Endodermal cell (in vitro differentiated cells): ENCODE measurements around the gene AGT. TPM values are rescaled to one million over a fixed set of nuclear protein-coding genes. Genes with fewer than 3 reads are reported as not detected.

Experiments
- DNase-seq: peaks from one replicate; pipeline ENCODE4 v3.0.0-alpha.2; 2017
- H3K27ac ChIP-seq: 2 replicates; pipeline ENCODE4 v1.5.1; 2013; ENCODE audit warnings: mild to moderate bottlenecking, low read depth, low read length, moderate library complexity
- H3K27me3 ChIP-seq: 2 replicates; pipeline ENCODE4 v1.6.1; 2013; ENCODE audit warnings: mild to moderate bottlenecking, low read length, moderate library complexity; ENCODE audit not compliant: insufficient read depth, control insufficient read depth, poor library complexity, severe bottlenecking
- H3K36me3 ChIP-seq: 2 replicates; pipeline ENCODE4 v1.7.0; 2013; ENCODE audit warnings: mild to moderate bottlenecking, low read length, moderate library complexity; ENCODE audit not compliant: control insufficient read depth, insufficient read depth
- H3K4me1 ChIP-seq: one replicate; pipeline ENCODE4 v1.7.0; 2013; ENCODE audit warnings: low read length; ENCODE audit not compliant: control insufficient read depth, insufficient read depth
- H3K4me3 ChIP-seq: 2 replicates; pipeline ENCODE4 v1.5.1; 2013; ENCODE audit warnings: mild to moderate bottlenecking, low read length, moderate library complexity
- H3K9ac ChIP-seq: 2 replicates; pipeline ENCODE4 v1.6.1; 2013; ENCODE audit warnings: mild to moderate bottlenecking, low read length, moderate library complexity; ENCODE audit not compliant: poor library complexity, severe bottlenecking; ENCODE audit errors: extremely low read depth
- H3K9me3 ChIP-seq: 2 replicates; pipeline ENCODE4 v1.6.1; 2013; ENCODE audit warnings: mild to moderate bottlenecking, low read length, moderate library complexity; ENCODE audit not compliant: control insufficient read depth
- H3K27ac Mint-ChIP-seq: 2 replicates; pipeline ENCODE4 v1.8.0; 2020; ENCODE audit warnings: mixed read lengths
- H3K27me3 Mint-ChIP-seq: 2 replicates; pipeline ENCODE4 v1.8.0; 2021; ENCODE audit warnings: mild to moderate bottlenecking, mixed read lengths; ENCODE audit not compliant: insufficient read depth
- H3K36me3 Mint-ChIP-seq: 2 replicates; pipeline ENCODE4 v1.8.0; 2020; ENCODE audit warnings: low read depth, mixed read lengths
- H3K4me1 Mint-ChIP-seq: 2 replicates; pipeline ENCODE4 v1.8.0; 2020; ENCODE audit warnings: mixed read lengths
- H3K4me3 Mint-ChIP-seq: 2 replicates; pipeline ENCODE4 v1.8.0; 2020; ENCODE audit warnings: mild to moderate bottlenecking, moderate library complexity, mixed read lengths
- H3K9me3 Mint-ChIP-seq: 2 replicates; pipeline ENCODE4 v1.8.0; 2020; ENCODE audit warnings: mild to moderate bottlenecking, mixed read lengths
- WGBS, 2 experiments: methylation state at CpG; one replicate each; pipeline versions ENCODE4 v1.1.5 to v1.1.7; 2013; ENCODE audit warnings: missing lambda C conversion rate in 2 of 2, mixed read lengths in 1 of 2; ENCODE audit not compliant: insufficient coverage in 1 of 2, insufficient read length in 1 of 2; 5-methylcytosine and 5-hydroxymethylcytosine counted together
- total RNA-seq, 2 donors: library from RNA; stranded (reverse); fragmentation: NEBNext Ultra II Directional in 1 of 2; extraction: Animal tissue kit (Norgen Biotek cat#: 25700) in 1 of 2; gene quantifications; 2 replicates in 1 of 2; 3 replicates in 1 of 2; pipeline ENCODE4 v1.2.1, GENCODE V29; 2021
- TF ChIP-seq, protein P1 (sequence below): fragments of 200-600 bp; sonication (generic); conservative IDR thresholded peaks from 2 replicates; pipeline ENCODE4 v1.5.0; 2021; ENCODE audit warnings: antibody characterized with exemption, mild to moderate bottlenecking

AGT gene
- total RNA-seq, 2 donors from 2014 or later, result not detected

DNA sequence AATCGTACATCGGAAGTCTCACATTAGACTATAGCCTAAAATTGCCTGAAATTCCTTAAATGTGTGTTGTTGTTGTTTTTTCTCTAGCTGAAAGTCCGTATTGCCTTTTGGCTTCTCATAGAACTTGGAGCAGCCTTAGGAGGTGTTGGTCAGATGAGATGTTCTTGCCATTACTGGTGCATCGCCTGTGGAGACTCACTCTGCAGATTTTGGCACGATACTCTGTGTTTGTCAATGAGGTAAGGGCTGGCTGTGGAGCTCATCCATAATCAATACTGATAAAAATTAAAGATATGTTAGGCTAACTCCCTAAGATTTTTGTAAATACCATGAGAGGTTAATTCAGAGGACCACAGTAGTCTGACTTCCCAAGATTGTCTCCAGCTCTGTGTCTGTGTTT, 28.9 kb downstream of the AGT start:
- Histone ChIP-seq H3K9me3 (no peaks in the 10 kb centered on the region), H3K27ac (no peak overlapping the region), H3K36me3 (peaks cover 71% of the 10 kb centered on the region), H3K9ac (no peak overlapping the region), H3K4me3 (no peak overlapping the region), H3K27me3 (no peaks in the 10 kb centered on the region), H3K4me1 (peaks cover 5% of the 10 kb centered on the region)
- Mint-ChIP-seq H3K4me3 (no peak overlapping the region), H3K9me3 (no peaks in the 10 kb centered on the region), H3K27ac (no peak overlapping the region), H3K4me1 (peaks cover 5% of the 10 kb centered on the region), H3K27me3 (no peaks in the 10 kb centered on the region), H3K36me3 (peaks cover 55% of the 10 kb centered on the region)
- 80 to 94% methylated on average over 2 to 5 of the region's 5 CpGs for WGBS, 2 experiments
- DNase-seq, result no peak
- TF ChIP-seq, protein P1, sequence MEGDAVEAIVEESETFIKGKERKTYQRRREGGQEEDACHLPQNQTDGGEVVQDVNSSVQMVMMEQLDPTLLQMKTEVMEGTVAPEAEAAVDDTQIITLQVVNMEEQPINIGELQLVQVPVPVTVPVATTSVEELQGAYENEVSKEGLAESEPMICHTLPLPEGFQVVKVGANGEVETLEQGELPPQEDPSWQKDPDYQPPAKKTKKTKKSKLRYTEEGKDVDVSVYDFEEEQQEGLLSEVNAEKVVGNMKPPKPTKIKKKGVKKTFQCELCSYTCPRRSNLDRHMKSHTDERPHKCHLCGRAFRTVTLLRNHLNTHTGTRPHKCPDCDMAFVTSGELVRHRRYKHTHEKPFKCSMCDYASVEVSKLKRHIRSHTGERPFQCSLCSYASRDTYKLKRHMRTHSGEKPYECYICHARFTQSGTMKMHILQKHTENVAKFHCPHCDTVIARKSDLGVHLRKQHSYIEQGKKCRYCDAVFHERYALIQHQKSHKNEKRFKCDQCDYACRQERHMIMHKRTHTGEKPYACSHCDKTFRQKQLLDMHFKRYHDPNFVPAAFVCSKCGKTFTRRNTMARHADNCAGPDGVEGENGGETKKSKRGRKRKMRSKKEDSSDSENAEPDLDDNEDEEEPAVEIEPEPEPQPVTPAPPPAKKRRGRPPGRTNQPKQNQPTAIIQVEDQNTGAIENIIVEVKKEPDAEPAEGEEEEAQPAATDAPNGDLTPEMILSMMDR, result no peak

DNA sequence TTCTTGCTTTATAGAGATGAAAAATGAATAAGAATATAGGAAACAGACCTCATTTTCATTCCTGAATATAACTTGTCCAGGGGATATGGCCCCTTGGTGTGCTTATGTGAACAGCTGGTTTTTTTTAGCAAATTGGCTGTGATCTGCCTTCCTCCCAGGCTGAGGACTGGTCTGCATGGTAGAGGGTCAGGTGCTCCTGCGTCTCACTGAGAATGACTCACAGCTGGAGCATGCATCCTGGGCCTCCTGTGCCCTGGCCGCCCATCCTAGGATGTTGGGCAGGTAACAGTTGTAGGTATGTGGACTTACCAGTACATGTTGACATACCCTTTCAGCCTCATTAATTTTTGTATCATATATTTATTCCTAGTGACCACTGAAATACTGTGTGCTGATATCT, 29.8 kb downstream of the AGT start:
- H3K27ac ChIP-seq, result no peak overlapping the region
- TF ChIP-seq, protein P1, result no peak
- H3K4me1 ChIP-seq, result peaks cover 5% of the 10 kb centered on the region
- H3K27me3 ChIP-seq, result no peaks in the 10 kb centered on the region
- peaks cover 5% of the 10 kb centered on the region for H3K4me1 Mint-ChIP-seq
- no peak overlapping the region for H3K4me3 Mint-ChIP-seq
- no peaks in the 10 kb centered on the region for H3K27me3 Mint-ChIP-seq
- no peak overlapping the region for H3K4me3 ChIP-seq
- H3K9me3 Mint-ChIP-seq, result no peaks in the 10 kb centered on the region
- no peaks in the 10 kb centered on the region for H3K9me3 ChIP-seq
- DNase-seq, result no peak
- H3K36me3 ChIP-seq, result peaks cover 71% of the 10 kb centered on the region
- no peak overlapping the region for H3K9ac ChIP-seq
- WGBS, 2 experiments, result 90% methylated on average over 2 of the region's 2 CpGs; no CpG with 5 or more reads in 1 of the 2 experiments
- peaks cover 55% of the 10 kb centered on the region for H3K36me3 Mint-ChIP-seq
- H3K27ac Mint-ChIP-seq, result no peak overlapping the region

DNA sequence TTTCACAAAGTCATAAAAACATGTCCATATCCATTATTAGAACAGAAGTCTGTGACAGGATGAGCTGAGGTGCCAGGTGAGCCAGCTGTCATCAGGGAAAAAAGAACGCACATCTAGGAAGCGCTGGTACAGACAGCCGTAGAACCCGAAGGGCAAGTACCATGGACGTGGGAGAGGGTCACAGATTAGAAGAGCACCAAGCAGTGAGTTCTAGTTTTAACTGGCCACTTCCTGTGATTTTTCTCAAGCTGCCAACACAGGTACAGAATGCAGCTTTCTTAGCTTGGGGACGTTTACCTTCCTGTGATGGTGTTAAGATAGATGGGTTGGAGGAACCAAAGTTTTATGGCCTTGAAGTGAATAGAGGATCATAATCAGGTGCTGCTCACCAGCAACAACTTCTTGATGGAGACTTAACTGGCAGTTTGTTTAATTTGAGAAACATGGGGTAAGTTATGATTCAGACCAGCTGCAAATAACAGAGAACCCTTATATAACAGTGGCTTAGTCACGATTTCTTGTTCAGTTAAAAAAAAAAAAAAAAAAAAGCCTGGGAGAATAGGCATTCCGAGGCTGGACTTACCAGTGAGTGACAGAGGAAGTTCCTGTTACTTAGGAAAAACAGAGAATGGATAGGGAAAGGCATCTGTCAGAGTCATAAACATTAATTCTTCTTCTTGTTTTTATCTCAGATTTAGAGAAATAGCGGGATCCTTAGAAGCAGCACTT, 30.9 kb downstream of the AGT start:
- no peaks in the 10 kb centered on the region for H3K9me3 ChIP-seq
- Mint-ChIP-seq H3K27ac (peak overlapping the region; percentile 16), H3K36me3 (peaks cover 59% of the 10 kb centered on the region), H3K4me1 (peaks cover 5% of the 10 kb centered on the region), H3K4me3 (no peak overlapping the region), H3K27me3 (no peaks in the 10 kb centered on the region), H3K9me3 (no peaks in the 10 kb centered on the region)
- H3K27me3 ChIP-seq, result no peaks in the 10 kb centered on the region
- no peak for DNase-seq
- H3K4me1 ChIP-seq, result peaks cover 5% of the 10 kb centered on the region
- peaks cover 72% of the 10 kb centered on the region for H3K36me3 ChIP-seq
- H3K27ac ChIP-seq, result no peak overlapping the region
- TF ChIP-seq, protein P1, result no peak
- 91 to 98% methylated on average over 7 to 9 of the region's 9 CpGs for WGBS, 2 experiments
- H3K4me3 ChIP-seq, result no peak overlapping the region
- no peak overlapping the region for H3K9ac ChIP-seq
